Esophagus squamous epithelium (tissue), 4 donors: Measurements from ENCODE around the gene MTAP.

Experiments used
- CTCF ChIP-seq, 6 experiments: fragments of 450-650 bp in 4 of 6; fragments of 200-600 bp in 2 of 6; sonication (generic) in 2 of 6; IDR thresholded peaks; one replicate each; pipeline ENCODE4 v1.5.1; 2016 to 2019; ENCODE audit warnings: antibody characterized with exemption in 6 of 6, mild to moderate bottlenecking in 4 of 6, moderate library complexity in 4 of 6
- POLR2A ChIP-seq, 4 donors: fragments of 450-650 bp; IDR thresholded peaks; one replicate each; pipeline ENCODE4 v1.6.1; 2017; ENCODE audit warnings: antibody characterized with exemption in 4 of 4, mild to moderate bottlenecking in 4 of 4, moderate library complexity in 3 of 4

GRCh38 chr9:21970800-21971640 is 168.6 kb downstream of the MTAP start:
- TF ChIP-seq CTCF (IDR thresholded peaks at IDR 0.05) (no peak), POLR2A (IDR thresholded peaks at IDR 0.05) (no peak)
